MCF 10A (cell line): Measurements from ENCODE around the gene MRPL40. TPM values are rescaled to one million over a fixed set of nuclear protein-coding genes. Genes with fewer than 3 reads are reported as not detected.

ENCODE experiments used
- BruUV-seq: library from RNA; stranded (reverse); fragments of 400-500 nt; replicated peaks from 2 replicates; lab custom pipeline; 2021; lab: Mats Ljungman, UMichigan
- CTCF ChIA-PET: fragments of 300-600 bp; sonication (Branson Sonifier 250); formaldehyde crosslinking; extraction: SDS; loops from one replicate; lab custom pipeline; 2021; ENCODE audit warnings: antibody characterized with exemption, inconsistent platforms; lab: Yijun Ruan, JAX
- POLR2A ChIA-PET: fragments of 300-600, 350-650 bp; sonication (Branson Sonifier 250); formaldehyde crosslinking; extraction: SDS; loops from one replicate; lab custom pipeline; 2020; ENCODE audit warnings: antibody characterized with exemption, inconsistent platforms; lab: Yijun Ruan, JAX
- DNase-seq: peaks from one replicate; pipeline ENCODE4 v3.0.0-alpha.2; 2018; ENCODE audit not compliant: unreplicated experiment
- H3K27ac Mint-ChIP-seq: one replicate; pipeline ENCODE4 v1.8.0; 2022; ENCODE audit warnings: mild to moderate bottlenecking, low read depth, mixed read lengths; ENCODE audit not compliant: unreplicated experiment
- H3K27me3 Mint-ChIP-seq: one replicate; pipeline ENCODE4 v1.8.0; 2022; ENCODE audit warnings: mixed read lengths; ENCODE audit not compliant: insufficient read depth, unreplicated experiment
- H3K36me3 Mint-ChIP-seq: one replicate; pipeline ENCODE4 v1.8.0; 2022; ENCODE audit warnings: mild to moderate bottlenecking, moderate library complexity, mixed read lengths; ENCODE audit not compliant: insufficient read depth, unreplicated experiment
- H3K4me1 Mint-ChIP-seq: one replicate; pipeline ENCODE4 v1.8.0; 2022; ENCODE audit warnings: mixed read lengths; ENCODE audit not compliant: insufficient read depth, unreplicated experiment
- H3K4me3 Mint-ChIP-seq: one replicate; pipeline ENCODE4 v1.8.0; 2022; ENCODE audit warnings: mild to moderate bottlenecking, moderate library complexity, mixed read lengths; ENCODE audit not compliant: unreplicated experiment
- H3K9me3 Mint-ChIP-seq: one replicate; pipeline ENCODE4 v1.8.0; 2022; ENCODE audit warnings: mixed read lengths; ENCODE audit not compliant: unreplicated experiment
- CTCF ChIP-seq: fragments of 200-600 bp; IDR thresholded peaks from one replicate; pipeline ENCODE4 v1.8.0; 2022; ENCODE audit warnings: antibody characterized with exemption, mild to moderate bottlenecking; ENCODE audit not compliant: unreplicated experiment
- intact Hi-C: fragments of 100-400 bp; cut with micrococcal nuclease; formaldehyde crosslinking; loops from 2 replicates; pipeline ENCODE4 v1.14.1; 2022
- total RNA-seq: library from RNA; stranded (reverse); gene quantifications from 2 replicates; pipeline ENCODE4 v1.2.3, GENCODE V29; 2022

Gene MRPL40
- total RNA-seq, 1 experiment from 2014 or later, result 51.9 TPM

GRCh38 chr22:19386248-19386647 lies 46.1 kb upstream of the MRPL40 start:
- BruUV-seq, result no TSS peak
- peaks cover 77% of the 10 kb centered on the region for H3K36me3 Mint-ChIP-seq
- no peaks in the 10 kb centered on the region for H3K9me3 Mint-ChIP-seq
- TF ChIP-seq CTCF, result no peak
- no peak overlapping the region for H3K4me3 Mint-ChIP-seq
- no peak for DNase-seq
- no peak overlapping the region for H3K27ac Mint-ChIP-seq
- H3K4me1 Mint-ChIP-seq, result no peaks in the 10 kb centered on the region
- ChIA-PET POLR2A (interaction anchor here (1.3 kb wide), 1 partner anchor 11 kb away, joined by 3 read pairs; no protein-coding TSS in a partner anchor), CTCF (no interaction called here)
- intact Hi-C loops, result no loop called here
- no peaks in the 10 kb centered on the region for H3K27me3 Mint-ChIP-seq

- BruUV-seq, result no TSS peak
- no peaks in the 10 kb centered on the region for H3K9me3 Mint-ChIP-seq
- intact Hi-C loops, result no loop called here
- no peak for DNase-seq
- no peak overlapping the region for H3K27ac Mint-ChIP-seq
- no peak for TF ChIP-seq CTCF
- no peak overlapping the region for H3K4me3 Mint-ChIP-seq
- H3K4me1 Mint-ChIP-seq, result no peaks in the 10 kb centered on the region
- POLR2A ChIA-PET, result no interaction called here
- CTCF ChIA-PET, result no interaction called here
- no peaks in the 10 kb centered on the region for H3K27me3 Mint-ChIP-seq
- peaks cover 78% of the 10 kb centered on the region for H3K36me3 Mint-ChIP-seq
These were observed 45.3 kb upstream of the MRPL40 start for GRCh38 chr22:19387038-19387437.

GRCh38 chr22:19387575-19387974 lies 44.8 kb upstream of the MRPL40 start:
- no peaks in the 10 kb centered on the region for H3K9me3 Mint-ChIP-seq
- ChIA-PET POLR2A (no interaction called here), CTCF (interaction anchor here (0.6 kb wide), 1 partner anchor 243 kb away, joined by 3 read pairs; no protein-coding TSS in a partner anchor)
- no peak for TF ChIP-seq CTCF
- H3K36me3 Mint-ChIP-seq, result peaks cover 78% of the 10 kb centered on the region
- no peaks in the 10 kb centered on the region for H3K4me1 Mint-ChIP-seq
- no peaks in the 10 kb centered on the region for H3K27me3 Mint-ChIP-seq
- intact Hi-C loops, result no loop called here
- no peak overlapping the region for H3K4me3 Mint-ChIP-seq
- BruUV-seq, result no TSS peak
- no peak for DNase-seq
- H3K27ac Mint-ChIP-seq, result no peak overlapping the region

- POLR2A ChIA-PET, result no interaction called here
- Mint-ChIP-seq H3K9me3 (no peaks in the 10 kb centered on the region), H3K27me3 (no peaks in the 10 kb centered on the region), H3K36me3 (peaks cover 80% of the 10 kb centered on the region), H3K27ac (no peak overlapping the region), H3K4me3 (no peak overlapping the region), H3K4me1 (no peaks in the 10 kb centered on the region)
- no TSS peak for BruUV-seq
- intact Hi-C loops, result no loop called here
- CTCF ChIA-PET, result interaction anchor here (0.6 kb wide), 1 partner anchor 674 kb away, joined by 5 read pairs; no protein-coding TSS in a partner anchor
- no peak for DNase-seq
- TF ChIP-seq CTCF, result no peak
These were observed 38.6 kb upstream of the MRPL40 start for GRCh38 chr22:19393704-19394103.
